ENCODE data around the gene MYL3.

The MYL3 gene

GRCh38 chr3:46882377-46883053, 19.3 kb upstream of the MYL3 start:
- DNase-seq: no peak

GRCh38 chr3:46881596-46882376, 18.5 kb upstream of the MYL3 start:
- DNase-seq: no peak

GRCh38 chr3:46880884-46881595, 17.8 kb upstream of the MYL3 start:
- no peak for DNase-seq

GRCh38 chr3:46878781-46879436, 15.7 kb upstream of the MYL3 start:
- no peak for DNase-seq

- no peak for DNase-seq
Observed at GRCh38 chr3:46877406-46878125, 14.3 kb upstream of the MYL3 start, which contains the start of gene PTH1R. Gene PTH1R, plus strand, starts transcription at chr3:46877721. Its CDS starts 5,839 bp downstream, at chr3:46883560.

GRCh38 chr3:46876313-46877300, 13.4 kb upstream of the MYL3 start:
- DNase-seq: no peak

GRCh38 chr3:46875560-46875959, 12.3 kb upstream of the MYL3 start:
- DNase-seq: no peak

GRCh38 chr3:46874430-46874829, 11.2 kb upstream of the MYL3 start:
- no peak for DNase-seq

GRCh38 chr3:46873521-46873920, 10.3 kb upstream of the MYL3 start:
- no peak for DNase-seq

- no peak for DNase-seq
Observed at GRCh38 chr3:46871222-46871621, 8.0 kb upstream of the MYL3 start.

GRCh38 chr3:46870651-46871050, 7.4 kb upstream of the MYL3 start:
- no peak for DNase-seq

- DNase-seq: no peak
Observed at GRCh38 chr3:46869440-46869839, 6.2 kb upstream of the MYL3 start.

GRCh38 chr3:46868948-46869347, 5.7 kb upstream of the MYL3 start:
- no peak for DNase-seq

- DNase-seq: no peak
Observed at GRCh38 chr3:46868287-46868686, 5.0 kb upstream of the MYL3 start.

- DNase-seq: no peak
Observed at GRCh38 chr3:46867550-46867898, 4.3 kb upstream of the MYL3 start.

GRCh38 chr3:46866720-46867549, 3.7 kb upstream of the MYL3 start:
- DNase-seq: peak; percentile 3

- DNase-seq: no peak
Observed at GRCh38 chr3:46866032-46866595, 2.9 kb upstream of the MYL3 start.

GRCh38 chr3:46865546-46865945, 2.3 kb upstream of the MYL3 start:
- no peak for DNase-seq

GRCh38 chr3:46865031-46865507, 1.8 kb upstream of the MYL3 start:
- no peak for DNase-seq

Measured in NCI-H1105 treated with DMSO at 0.1 percent for 48 hours (cell line).